ENCODE results near the gene BMP6. TPM values are rescaled to one million over a fixed set of nuclear protein-coding genes. Genes with fewer than 3 reads are reported as not detected.

Gene BMP6
- total RNA-seq, 3 donors from 2014 or later: 3.5 to 11.1 (median 6.2) TPM

DNA sequence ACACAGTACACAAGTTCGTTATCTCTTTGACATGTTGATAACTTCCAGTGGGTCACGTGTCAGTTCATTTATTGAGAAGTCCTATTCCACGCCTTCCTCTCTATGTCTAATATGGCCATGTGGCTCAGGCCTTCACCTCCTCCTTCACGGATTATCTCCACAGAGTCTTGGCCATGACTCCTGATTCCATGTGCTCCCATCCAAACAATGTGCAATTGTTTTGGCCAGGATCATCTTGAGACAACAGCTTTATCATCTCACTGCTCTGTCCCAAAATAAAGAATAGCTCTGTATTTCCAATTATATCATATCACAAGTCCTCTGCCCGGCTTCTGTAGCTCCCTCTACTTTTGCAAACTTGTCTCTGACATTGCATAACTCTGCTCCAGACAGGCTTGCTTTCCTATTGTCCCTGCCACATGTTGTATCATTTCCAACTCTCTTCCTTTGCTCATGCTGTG is 195.8 kb downstream of the BMP6 start:
- H3K27me3 ChIP-seq: no peaks in the 10 kb centered on the region
- H3K27ac ChIP-seq: no peak overlapping the region
- TF ChIP-seq CTCF (IDR thresholded peaks at IDR 0.05) (no peak), POLR2A (IDR thresholded peaks at IDR 0.05) (no peak), POLR2AphosphoS5 (IDR thresholded peaks at IDR 0.05) (no peak)
- no peaks in the 10 kb centered on the region for H3K4me1 ChIP-seq
- peaks cover 5 to 9% of the 10 kb centered on the region in 2 donors for H3K9me3 ChIP-seq
- no peak for DNase-seq (ENCODE audit: low spot score in 2 of 2)
- no peak overlapping the region for H3K4me3 ChIP-seq
- no peaks in the 10 kb centered on the region for H3K36me3 ChIP-seq
- intact Hi-C loops (cut with DNase I; ENCODE audit: low total_unique reads): no loop called here

DNA sequence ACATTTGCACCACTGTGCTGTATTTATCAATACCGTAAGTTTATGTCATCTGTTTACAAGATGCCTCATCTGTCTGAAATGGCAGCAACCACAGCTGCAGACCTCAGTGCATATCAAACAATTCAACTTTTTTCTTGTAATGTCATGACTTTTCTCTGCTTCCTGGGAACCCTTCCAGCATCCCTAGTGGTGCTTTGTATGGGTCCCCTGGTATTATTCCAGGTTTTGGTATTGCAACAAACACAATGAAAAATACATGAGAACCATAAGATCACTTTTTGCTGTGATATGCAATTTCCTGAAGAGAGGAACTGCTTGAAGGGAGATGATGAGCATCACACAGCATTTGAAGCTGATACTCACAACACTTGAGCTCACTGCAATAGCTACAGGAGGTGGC is 196.7 kb downstream of the BMP6 start:
- Histone ChIP-seq H3K27ac (no peak overlapping the region), H3K4me1 (no peaks in the 10 kb centered on the region), H3K27me3 (no peaks in the 10 kb centered on the region), H3K36me3 (no peaks in the 10 kb centered on the region), H3K9me3 (peaks cover 5 to 9% of the 10 kb centered on the region in 2 donors), H3K4me3 (no peak overlapping the region)
- no peak for TF ChIP-seq CTCF (IDR thresholded peaks at IDR 0.05)
- TF ChIP-seq POLR2A (IDR thresholded peaks at IDR 0.05): no peak
- no peak for TF ChIP-seq POLR2AphosphoS5 (IDR thresholded peaks at IDR 0.05)
- intact Hi-C loops (cut with DNase I; ENCODE audit: low total_unique reads): no loop called here
- no peak for DNase-seq (ENCODE audit: low spot score in 2 of 2)

DNA sequence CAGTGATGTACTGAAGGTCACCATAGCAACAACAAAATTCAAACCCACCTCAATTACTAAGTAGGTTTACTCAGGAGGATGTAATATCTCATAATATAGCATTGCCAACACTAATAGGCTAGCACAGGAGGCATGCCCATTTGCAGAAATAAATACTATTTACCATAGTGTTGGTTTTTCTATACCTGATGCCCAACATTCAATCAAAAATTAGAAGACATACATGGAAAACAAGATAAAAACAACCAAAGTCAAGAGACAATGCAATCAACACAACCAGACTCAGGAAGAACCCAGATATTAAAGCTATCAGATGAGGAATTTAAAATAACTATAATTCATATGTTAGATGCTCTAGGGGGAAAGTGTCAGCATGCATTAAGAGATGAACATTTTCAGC is 199.0 kb downstream of the BMP6 start:
- no peak for TF ChIP-seq CTCF (IDR thresholded peaks at IDR 0.05)
- TF ChIP-seq POLR2AphosphoS5 (IDR thresholded peaks at IDR 0.05): no peak
- TF ChIP-seq POLR2A (IDR thresholded peaks at IDR 0.05): no peak
- no peaks in the 10 kb centered on the region for H3K36me3 ChIP-seq
- no peaks in the 10 kb centered on the region for H3K27me3 ChIP-seq
- no peaks in the 10 kb centered on the region for H3K4me1 ChIP-seq
- peaks cover 5 to 9% of the 10 kb centered on the region in 2 donors for H3K9me3 ChIP-seq
- intact Hi-C loops (cut with DNase I; ENCODE audit: low total_unique reads): no loop called here
- no peak overlapping the region for H3K27ac ChIP-seq
- DNase-seq (ENCODE audit: low spot score in 2 of 2): no peak
- H3K4me3 ChIP-seq: no peak overlapping the region

Other genes starting within 250 kb of the BMP6 start
- gene DSP, start 184.4 kb upstream of the BMP6 start, total RNA-seq: 100 to 1,000 TPM in 1 of 3 donors, 10 to 100 TPM in 1, 1 to 10 TPM in 1; 2.1 to 165 (median 95.4) TPM
- 10 to 100 TPM; 13.9 to 20.9 (median 15.4) TPM for gene SNRNP48, start 135.9 kb upstream of the BMP6 start, total RNA-seq
- 100 to 1,000 TPM; 123 to 191 (median 165) TPM for gene TXNDC5, start 184.7 kb downstream of the BMP6 start, total RNA-seq

Data from breast epithelium (tissue), 4 donors.